Left lobe of liver (tissue), 2 donors: ENCODE results near the gene NOP9. TPM values are rescaled to one million over a fixed set of nuclear protein-coding genes. Genes with fewer than 3 reads are reported as not detected.

Experiments
- ATAC-seq: fragments of 200-7000 bp; cut with Tn5 transposase; one replicate; pipeline ENCODE4 v1.9.1; 2020; ENCODE audit warnings: mild to moderate bottlenecking, moderate library complexity
- DNase-seq: peaks from one replicate; pipeline ENCODE4 v3.0.0-alpha.2; 2020; ENCODE audit warnings: low spot score
- total RNA-seq: library from RNA; stranded (reverse); gene quantifications from one replicate; pipeline ENCODE4 v1.2.1, GENCODE V29; 2021
- donor health status: DM: no; HTN: no; CAD: no; lungs with moderate emphysema.
- donor health status: DM: no; HTN: yes; CAD: no.

The NOP9 gene
- total RNA-seq, 1 donor from 2014 or later = 17.2 TPM

GRCh38 chr14:24308342-24309124 lies 8.9 kb downstream of the NOP9 start:
- DNase-seq = peak; percentile 71
- ATAC-seq = peak; percentile 1

DNA sequence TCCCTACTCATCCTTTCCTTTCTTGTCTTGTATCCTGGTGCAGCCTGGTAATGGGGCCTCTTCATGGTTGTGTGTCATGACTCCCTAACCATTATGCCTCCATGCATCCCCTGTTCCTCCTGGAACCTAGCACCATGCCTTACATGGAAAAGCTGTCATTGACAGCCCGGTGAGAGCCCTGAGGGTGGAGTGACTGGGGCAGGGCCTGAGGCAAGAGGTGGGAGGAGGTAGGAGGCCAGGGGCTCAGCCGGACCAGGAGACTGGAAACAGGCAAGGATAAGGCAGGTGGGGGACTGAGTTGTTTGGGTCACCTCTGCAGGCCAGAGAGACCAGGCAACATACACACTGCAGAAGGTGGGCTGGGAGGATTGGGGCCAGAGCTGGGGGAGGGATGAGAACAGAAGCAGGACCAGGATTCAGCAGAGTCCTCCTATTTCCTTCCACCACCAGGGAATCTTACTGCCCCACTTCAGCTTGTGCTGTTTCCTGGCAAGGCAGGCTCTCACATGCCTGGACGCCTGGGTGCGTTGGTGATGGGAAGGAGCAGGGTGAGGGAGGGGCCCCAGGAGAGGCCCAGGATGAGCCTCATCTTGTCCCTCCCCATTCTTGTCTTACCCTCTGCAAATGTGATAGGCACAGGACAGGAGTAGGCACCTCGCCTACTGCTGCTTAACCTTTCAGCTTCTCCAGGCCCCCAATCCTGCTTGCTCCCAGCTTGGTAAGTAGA lies 10.1 kb downstream of the NOP9 start, which contains the start of gene LTB4R2:
LTB4R2 (plus strand) TSS at position 603 of the 727 bp plus-strand sequence. CDS start 525 bp downstream, outside the sequence.
- ATAC-seq = no peak
- no peak for DNase-seq

DNA sequence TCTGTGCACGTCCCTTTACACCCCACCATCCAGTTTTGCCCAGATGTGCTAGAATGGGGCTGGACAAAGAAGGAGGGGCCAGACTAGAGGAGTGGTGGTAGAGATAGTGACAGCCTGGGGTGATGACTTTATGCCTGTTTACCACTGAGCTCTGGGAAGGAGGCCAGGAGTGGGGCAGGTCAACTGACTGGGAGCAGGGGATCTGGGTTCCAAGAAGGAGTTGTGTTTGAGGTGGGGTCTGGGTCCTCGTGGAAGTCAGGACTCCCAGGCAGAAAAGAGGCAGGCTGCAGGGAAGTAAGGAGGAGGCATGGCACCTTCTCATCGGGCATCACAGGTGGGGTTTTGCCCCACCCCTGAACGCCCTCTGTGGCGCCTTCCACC lies 10.6 kb downstream of the NOP9 start:
- peak; percentile 85 for DNase-seq
- ATAC-seq = peak; percentile 46

- ATAC-seq (peak; percentile 69), DNase-seq (peak; percentile 91)
Measured at GRCh38 chr14:24310646-24311604, 11.3 kb downstream of the NOP9 start, which contains the start of gene LTB4R. LTB4R (plus strand) TSS chr14:24311502; CDS start chr14:24315652, 4,150 bp downstream.

GRCh38 chr14:24311837-24312615 lies 12.4 kb downstream of the NOP9 start:
- ATAC-seq (no peak), DNase-seq (peak; percentile 62)

- DNase-seq (peak; percentile 56), ATAC-seq (no peak)
Measured at GRCh38 chr14:24312736-24313507, 13.3 kb downstream of the NOP9 start.

GRCh38 chr14:24313913-24314312 lies 14.3 kb downstream of the NOP9 start:
- ATAC-seq = no peak
- no peak for DNase-seq

GRCh38 chr14:24314377-24315193 lies 14.9 kb downstream of the NOP9 start:
- peak; percentile 8 for ATAC-seq

DNA sequence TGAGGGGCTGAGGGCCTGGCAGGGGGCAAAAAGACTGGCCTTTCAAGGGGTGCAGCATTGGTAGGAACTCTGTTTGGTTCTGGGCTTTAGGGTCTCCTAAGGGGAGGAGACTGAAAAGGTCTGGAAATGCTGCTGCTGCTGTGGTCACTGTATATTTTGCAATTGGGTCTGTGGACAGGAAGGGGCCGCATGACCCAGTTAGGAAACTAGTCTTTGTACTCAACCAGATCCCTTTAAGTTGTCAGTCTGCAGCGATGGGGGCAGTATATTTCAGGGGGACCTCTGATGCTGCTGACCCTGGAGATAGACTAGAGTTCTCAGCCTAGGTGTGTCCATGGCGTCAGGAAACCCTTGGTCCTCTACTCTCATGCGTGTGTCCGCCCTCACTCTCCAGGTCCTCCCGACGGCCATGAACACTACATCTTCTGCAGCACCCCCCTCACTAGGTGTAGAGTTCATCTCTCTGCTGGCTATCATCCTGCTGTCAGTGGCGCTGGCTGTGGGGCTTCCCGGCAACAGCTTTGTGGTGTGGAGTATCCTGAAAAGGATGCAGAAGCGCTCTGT lies 15.7 kb downstream of the NOP9 start:
- DNase-seq (no peak), ATAC-seq (no peak)

More at GRCh38 chr14:24314377-24315193, 14.9 kb downstream of the NOP9 start:
- peak; percentile 76 for DNase-seq

DNA sequence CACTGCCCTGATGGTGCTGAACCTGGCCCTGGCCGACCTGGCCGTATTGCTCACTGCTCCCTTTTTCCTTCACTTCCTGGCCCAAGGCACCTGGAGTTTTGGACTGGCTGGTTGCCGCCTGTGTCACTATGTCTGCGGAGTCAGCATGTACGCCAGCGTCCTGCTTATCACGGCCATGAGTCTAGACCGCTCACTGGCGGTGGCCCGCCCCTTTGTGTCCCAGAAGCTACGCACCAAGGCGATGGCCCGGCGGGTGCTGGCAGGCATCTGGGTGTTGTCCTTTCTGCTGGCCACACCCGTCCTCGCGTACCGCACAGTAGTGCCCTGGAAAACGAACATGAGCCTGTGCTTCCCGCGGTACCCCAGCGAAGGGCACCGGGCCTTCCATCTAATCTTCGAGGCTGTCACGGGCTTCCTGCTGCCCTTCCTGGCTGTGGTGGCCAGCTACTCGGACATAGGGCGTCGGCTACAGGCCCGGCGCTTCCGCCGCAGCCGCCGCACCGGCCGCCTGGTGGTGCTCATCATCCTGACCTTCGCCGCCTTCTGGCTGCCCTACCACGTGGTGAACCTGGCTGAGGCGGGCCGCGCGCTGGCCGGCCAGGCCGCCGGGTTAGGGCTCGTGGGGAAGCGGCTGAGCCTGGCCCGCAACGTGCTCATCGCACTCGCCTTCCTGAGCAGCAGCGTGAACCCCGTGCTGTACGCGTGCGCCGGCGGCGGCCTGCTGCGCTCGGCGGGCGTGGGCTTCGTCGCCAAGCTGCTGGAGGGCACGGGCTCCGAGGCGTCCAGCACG lies 16.4 kb downstream of the NOP9 start:
- DNase-seq = peak; percentile 72
- peak; percentile 65 for ATAC-seq

DNA sequence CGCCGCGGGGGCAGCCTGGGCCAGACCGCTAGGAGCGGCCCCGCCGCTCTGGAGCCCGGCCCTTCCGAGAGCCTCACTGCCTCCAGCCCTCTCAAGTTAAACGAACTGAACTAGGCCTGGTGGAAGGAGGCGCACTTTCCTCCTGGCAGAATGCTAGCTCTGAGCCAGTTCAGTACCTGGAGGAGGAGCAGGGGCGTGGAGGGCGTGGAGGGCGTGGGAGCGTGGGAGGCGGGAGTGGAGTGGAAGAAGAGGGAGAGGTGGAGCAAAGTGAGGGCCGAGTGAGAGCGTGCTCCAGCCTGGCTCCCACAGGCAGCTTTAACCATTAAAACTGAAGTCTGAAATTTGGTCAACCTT lies 16.9 kb downstream of the NOP9 start:
- ATAC-seq (no peak), DNase-seq (no peak)

- no peak for DNase-seq
- ATAC-seq = no peak
Measured at GRCh38 chr14:24317141-24317928, 17.7 kb downstream of the NOP9 start.

DNA sequence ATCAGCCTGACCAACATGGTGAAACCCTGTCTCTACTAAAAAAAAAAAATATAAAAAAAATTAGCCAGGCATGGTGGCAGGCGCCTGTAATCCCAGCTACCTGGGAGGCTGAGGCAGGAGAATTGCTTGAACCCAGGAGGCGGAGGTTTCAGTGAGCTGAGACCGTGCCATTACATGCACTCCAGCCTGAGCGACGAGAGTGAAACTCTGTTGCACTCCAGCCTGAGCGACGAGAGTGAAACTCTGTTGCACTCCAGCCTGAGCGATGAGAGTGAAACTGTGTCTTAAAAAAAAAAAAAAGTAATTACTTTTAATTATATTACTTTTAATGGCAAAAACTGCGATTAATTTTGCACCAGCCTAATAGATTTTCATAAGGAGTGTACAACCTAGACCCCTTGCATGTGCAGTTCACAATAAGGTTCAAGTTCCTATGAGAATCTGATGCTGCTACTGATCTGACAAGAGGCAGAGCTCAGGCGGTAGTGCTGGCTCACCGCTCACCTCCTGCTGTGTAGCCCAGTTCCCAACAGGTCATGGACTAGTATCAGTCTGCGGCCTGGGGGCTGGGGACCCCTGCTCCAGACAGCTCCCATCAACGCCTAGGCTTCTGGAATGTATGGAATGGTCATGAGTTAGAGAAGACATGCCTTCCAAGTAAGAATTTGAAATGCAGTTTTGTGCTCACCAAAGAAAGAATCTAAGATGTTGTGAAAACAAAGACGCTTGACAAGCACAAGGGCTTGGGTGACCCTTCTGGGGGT lies 21.7 kb downstream of the NOP9 start:
- DNase-seq (no peak), ATAC-seq (no peak)

- no peak for DNase-seq
- ATAC-seq = no peak
Measured at GRCh38 chr14:24322672-24323071, 23.0 kb downstream of the NOP9 start.

GRCh38 chr14:24323341-24323740 lies 23.7 kb downstream of the NOP9 start:
- DNase-seq = no peak
- no peak for ATAC-seq

DNA sequence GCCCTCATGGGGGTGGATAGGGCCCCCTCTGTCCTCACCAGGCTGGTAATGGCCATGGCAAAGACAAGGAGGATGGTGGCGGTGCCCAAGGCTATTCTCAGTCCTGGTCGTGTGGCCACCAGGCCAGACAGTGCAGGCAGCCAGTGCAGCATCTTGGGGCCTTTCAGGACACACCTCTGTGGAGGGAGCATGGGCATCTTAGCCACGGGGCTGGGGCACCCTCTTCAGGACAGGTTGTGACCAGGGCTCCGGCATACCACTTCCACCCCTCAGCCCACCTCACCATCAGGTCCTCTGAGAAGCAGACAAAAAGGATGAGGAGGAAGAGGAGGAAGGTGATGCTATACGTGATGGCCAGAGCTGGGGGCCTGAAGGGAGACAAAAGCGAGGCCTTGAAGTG lies 24.4 kb downstream of the NOP9 start:
- ATAC-seq = no peak

More for the DNA sequence above, 24.4 kb downstream of the NOP9 start:
- DNase-seq = no peak
